Measurements from ENCODE around the gene RAX2.

The RAX2 gene

DNA sequence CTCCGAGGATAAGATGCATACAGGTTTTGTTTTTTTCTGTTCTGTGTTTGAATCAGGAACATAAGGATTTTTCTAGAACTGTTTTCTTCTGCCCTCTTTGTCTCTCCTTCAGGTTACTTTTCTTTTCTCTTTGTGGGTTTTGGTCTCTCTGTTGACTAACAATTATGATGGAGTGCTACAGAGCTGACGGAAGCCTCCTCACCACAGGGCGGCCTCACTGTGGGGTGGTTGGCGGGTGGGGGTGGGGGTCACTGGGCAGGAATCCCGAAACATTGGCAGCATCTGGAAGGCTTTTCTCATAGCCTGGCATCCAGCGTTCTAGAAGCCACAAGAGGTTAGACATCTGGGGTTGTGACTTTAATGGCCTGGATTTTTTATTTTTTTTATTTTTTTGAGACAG lies 26.1 kb upstream of the RAX2 start:
- no peak for DNase-seq (ENCODE audit: low read depth)
- TF ChIP-seq, protein P1, sequence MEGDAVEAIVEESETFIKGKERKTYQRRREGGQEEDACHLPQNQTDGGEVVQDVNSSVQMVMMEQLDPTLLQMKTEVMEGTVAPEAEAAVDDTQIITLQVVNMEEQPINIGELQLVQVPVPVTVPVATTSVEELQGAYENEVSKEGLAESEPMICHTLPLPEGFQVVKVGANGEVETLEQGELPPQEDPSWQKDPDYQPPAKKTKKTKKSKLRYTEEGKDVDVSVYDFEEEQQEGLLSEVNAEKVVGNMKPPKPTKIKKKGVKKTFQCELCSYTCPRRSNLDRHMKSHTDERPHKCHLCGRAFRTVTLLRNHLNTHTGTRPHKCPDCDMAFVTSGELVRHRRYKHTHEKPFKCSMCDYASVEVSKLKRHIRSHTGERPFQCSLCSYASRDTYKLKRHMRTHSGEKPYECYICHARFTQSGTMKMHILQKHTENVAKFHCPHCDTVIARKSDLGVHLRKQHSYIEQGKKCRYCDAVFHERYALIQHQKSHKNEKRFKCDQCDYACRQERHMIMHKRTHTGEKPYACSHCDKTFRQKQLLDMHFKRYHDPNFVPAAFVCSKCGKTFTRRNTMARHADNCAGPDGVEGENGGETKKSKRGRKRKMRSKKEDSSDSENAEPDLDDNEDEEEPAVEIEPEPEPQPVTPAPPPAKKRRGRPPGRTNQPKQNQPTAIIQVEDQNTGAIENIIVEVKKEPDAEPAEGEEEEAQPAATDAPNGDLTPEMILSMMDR (conservative IDR thresholded peaks at IDR 0.05; ENCODE audit: low read depth, low read length), result no peak
- H3K4me3 ChIP-seq (ENCODE audit: low read depth, low read length), result no peak overlapping the region

DNA sequence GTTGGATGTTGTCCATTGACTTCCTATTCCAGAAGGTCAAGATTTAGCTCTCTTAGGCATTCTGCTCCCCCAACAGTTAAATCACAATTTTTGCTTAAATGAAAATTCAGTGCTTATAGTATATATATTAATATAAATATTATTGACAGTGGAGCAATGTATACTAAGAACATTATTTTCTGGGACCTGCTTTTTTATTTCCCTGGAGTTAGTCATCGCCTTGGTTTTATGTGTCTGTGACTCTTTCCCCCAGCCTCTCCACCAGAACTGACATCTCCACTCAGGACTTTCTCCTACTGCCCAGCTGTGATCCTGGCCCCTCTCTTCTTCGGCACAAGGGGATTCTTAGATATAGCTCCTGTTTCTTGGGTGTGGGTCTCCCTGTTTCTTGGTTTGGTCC lies 24.3 kb upstream of the RAX2 start:
- DNase-seq (ENCODE audit: low read depth), result no peak
- H3K4me3 ChIP-seq (ENCODE audit: low read depth, low read length), result no peak overlapping the region
- TF ChIP-seq, protein P1 (conservative IDR thresholded peaks at IDR 0.05; ENCODE audit: low read depth, low read length), result no peak

DNA sequence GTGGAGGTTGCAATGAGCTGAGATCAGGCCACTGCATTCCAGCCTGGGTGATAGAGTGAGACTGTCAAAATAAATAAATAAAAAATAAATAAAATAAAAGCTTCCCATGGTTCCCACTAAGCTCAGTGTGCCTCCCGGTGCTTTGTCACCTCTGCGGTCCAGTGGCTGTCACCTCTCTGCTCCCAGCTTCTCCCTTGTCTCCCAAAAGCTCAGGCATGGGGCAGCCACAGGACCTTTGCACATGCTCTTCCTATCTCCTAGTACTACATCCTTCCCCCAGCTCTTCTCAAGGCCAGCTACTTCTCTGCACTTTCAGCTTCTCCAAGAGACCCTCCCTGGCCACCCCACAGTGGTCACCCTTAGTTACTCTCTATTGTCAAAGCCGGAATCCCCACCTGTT lies 21.8 kb upstream of the RAX2 start:
- no peak overlapping the region for H3K4me3 ChIP-seq (ENCODE audit: low read depth, low read length)
- TF ChIP-seq, protein P1 (conservative IDR thresholded peaks at IDR 0.05; ENCODE audit: low read depth, low read length), result no peak
- DNase-seq (ENCODE audit: low read depth), result no peak

DNA sequence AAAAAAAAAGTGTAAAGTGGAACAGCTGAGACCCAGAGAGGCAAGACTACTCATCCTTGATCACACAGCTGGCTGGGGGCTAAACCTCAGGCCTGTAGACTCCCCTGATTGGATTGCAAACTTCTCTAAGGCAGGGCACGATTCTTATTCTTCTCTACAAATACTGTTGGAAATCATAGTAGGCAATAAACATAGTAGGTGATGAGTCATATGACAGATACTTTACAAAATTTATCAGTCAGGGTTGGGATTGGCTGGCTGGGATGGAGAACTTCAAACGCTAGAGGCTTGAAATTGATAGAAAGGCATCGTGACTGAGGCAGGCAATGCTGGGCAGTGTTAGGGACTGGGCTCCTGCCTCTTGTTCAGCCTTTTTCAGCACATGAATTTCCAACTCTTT lies 20.1 kb upstream of the RAX2 start:
- no peak for DNase-seq (ENCODE audit: low read depth)
- H3K4me3 ChIP-seq (ENCODE audit: low read depth, low read length), result no peak overlapping the region
- TF ChIP-seq, protein P1 (conservative IDR thresholded peaks at IDR 0.05; ENCODE audit: low read depth, low read length), result no peak

DNA sequence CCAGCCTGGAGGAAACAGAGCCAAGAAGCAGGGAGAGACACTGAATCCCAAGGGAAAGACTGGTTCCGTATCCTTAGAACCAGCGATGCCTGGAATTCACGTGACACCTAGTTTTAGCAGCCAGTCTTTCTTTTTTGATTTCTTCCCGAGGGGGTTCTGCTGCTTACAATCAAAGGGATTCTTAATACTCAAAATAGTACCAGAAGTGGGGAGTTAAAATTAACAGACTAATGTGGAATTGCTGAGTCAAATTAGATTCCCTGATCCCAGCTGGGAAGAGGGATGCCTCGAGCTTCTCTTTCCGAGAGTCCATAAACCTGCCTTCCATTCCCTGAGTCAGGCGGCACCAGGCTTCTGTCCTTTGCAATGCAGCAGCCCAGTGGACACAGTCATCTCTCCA lies 18.9 kb upstream of the RAX2 start:
- H3K4me3 ChIP-seq (ENCODE audit: low read depth, low read length), result no peak overlapping the region
- TF ChIP-seq, protein P1 (conservative IDR thresholded peaks at IDR 0.05; ENCODE audit: low read depth, low read length), result no peak
- no peak for DNase-seq (ENCODE audit: low read depth)

DNA sequence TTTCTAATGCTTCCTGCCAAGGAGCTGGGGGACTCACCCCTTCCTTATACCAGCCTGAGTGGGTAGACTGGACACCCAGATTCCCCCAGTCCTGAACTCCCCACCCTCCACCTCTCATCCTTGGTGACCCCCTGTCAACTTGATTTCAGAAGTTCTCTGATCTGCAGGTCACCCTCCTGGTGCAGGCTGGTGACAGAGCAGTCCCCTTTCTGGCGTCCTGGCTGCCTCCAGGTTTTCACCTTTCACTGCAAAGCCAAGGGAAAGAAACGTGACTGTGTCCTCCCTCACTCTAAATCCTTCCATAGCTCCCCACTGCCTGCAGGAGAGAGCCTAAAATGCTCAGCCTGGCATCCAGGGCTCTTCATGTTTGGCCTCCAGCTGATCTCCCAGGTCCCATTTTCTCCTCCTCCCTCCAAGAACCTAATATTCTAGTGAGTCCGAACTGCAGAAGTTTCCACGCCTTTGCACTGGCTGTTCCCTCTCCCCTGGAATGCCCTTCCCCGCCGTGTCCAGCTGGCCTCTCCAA lies 18.2 kb upstream of the RAX2 start:
- TF ChIP-seq, protein P1 (conservative IDR thresholded peaks at IDR 0.05; ENCODE audit: low read depth, low read length), result no peak
- no peak for DNase-seq (ENCODE audit: low read depth)
- no peak overlapping the region for H3K4me3 ChIP-seq (ENCODE audit: low read depth, low read length)

DNA sequence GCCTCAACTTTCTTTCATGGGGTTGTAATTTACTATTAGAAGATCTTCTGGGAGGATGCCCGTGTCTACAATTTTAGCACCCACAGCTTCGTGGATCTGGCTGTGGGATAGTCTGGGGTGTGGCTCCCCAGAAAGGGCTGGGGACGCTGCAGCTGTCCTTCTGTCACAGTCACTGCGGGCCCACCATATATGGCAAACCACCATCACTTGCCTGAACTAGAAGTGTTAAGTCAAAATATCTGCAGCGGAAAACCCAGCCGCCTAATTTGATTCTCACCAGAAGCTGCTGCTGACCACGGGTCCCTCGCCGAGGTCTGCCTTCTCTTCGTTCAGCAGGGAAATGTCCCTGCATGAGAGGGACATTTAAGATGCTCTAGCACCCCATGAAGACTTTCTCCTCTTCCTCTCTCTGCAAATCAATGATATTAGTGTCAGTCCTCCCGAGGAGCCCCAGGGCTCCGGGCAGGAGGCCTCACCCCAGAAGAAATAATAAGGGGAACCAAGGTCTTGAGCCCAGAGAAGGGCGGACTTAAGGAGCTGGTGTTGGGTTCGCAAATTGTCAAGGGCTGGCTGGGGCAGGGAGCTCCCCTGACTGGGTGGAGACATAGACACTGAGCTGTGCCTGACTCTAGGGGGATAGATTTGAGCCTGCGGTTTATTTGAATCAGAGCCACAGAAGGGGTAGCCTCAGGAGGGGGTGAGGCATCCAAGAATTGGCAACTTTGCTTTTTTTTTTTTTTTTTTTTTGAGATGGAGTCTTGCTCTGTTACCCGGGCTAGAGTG lies 17.2 kb upstream of the RAX2 start:
- no peak for DNase-seq (ENCODE audit: low read depth)
- TF ChIP-seq, protein P1 (conservative IDR thresholded peaks at IDR 0.05; ENCODE audit: low read depth, low read length), result no peak
- no peak overlapping the region for H3K4me3 ChIP-seq (ENCODE audit: low read depth, low read length)
